Memory B cell (primary cell): ENCODE measurements around the gene INTS1.

ENCODE experiments used
- ATAC-seq: fragments of 150-1000 bp; cut with Tn5 transposase; 2 replicates; pipeline ENCODE4 v1.10.0; 2021; ENCODE audit warnings: low read depth, mild to moderate bottlenecking, moderate library complexity
- DNase-seq, 2 donors: peaks; one replicate each; pipeline ENCODE4 v3.0.0; 2022; ENCODE audit warnings: low spot score in 2 of 2
- H3K27ac Mint-ChIP-seq: one replicate; pipeline ENCODE4 v1.8.0; 2022; ENCODE audit warnings: mild to moderate bottlenecking, moderate library complexity, mixed read lengths
- H3K27me3 Mint-ChIP-seq: one replicate; pipeline ENCODE4 v1.8.0; 2022; ENCODE audit warnings: mixed read lengths
- H3K36me3 Mint-ChIP-seq: one replicate; pipeline ENCODE4 v1.8.0; 2022; ENCODE audit warnings: mild to moderate bottlenecking, mixed read lengths
- H3K4me1 Mint-ChIP-seq: one replicate; pipeline ENCODE4 v1.8.0; 2022; ENCODE audit warnings: mixed read lengths
- H3K4me3 Mint-ChIP-seq: one replicate; pipeline ENCODE4 v1.8.0; 2022; ENCODE audit warnings: mild to moderate bottlenecking, moderate library complexity, mixed read lengths
- H3K9me3 Mint-ChIP-seq: one replicate; pipeline ENCODE4 v1.8.0; 2022; ENCODE audit warnings: mixed read lengths

The INTS1 gene

DNA sequence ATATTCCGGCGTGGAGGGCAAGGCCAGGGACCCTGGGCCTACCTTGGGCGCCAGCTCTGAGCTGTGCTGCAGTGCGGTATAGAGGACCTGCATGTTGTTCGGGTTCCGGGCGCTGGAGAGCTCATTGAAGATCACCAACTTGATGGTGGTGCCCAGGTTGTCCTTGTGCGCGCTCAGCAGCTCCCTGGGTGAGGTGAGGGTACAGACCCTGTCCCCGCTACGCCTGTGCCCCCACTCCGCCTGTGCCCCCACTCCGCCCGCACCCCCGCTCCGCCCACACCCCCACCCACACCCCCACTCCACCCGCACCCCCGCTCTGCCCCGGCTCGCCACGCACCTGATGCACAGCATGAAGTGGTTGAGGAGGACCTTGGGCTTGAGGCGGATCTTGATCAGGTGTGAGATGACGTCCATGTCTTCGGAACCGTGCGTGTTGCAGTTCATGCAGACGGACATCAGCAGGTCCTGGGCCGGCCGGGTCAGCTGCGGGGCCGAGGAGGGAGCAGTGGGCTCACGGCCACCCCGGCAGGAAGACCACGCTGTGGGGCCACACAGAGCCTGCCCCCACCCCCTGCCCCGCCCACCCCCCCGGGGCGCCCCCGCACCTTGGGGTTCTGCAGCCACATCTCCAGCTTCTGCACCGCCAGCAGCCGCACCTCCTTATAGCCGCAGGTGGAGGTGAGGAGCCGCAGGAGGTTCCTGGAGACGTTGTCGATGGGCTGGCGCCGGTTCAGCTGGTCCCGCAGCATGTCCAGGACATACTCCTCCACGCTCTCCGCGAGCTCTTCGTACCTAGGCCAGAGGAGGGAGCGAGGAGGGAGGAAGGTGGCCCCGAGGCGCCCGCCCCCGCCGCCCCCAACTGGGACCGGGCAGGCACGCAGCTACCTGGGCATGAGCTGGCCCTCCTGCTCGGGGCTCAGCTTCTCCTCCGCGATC lies 5.6 kb downstream of the INTS1 start:
- Mint-ChIP-seq H3K27me3 (no peaks in the 10 kb centered on the region), H3K9me3 (no peaks in the 10 kb centered on the region), H3K4me3 (no peak overlapping the region), H3K27ac (no peak overlapping the region), H3K4me1 (peaks cover 8% of the 10 kb centered on the region), H3K36me3 (peaks cover 16% of the 10 kb centered on the region)
- no peak for ATAC-seq
- no peak for DNase-seq

GRCh38 chr7:1497293-1497927 lies 6.8 kb downstream of the INTS1 start:
- ATAC-seq (no peak), DNase-seq (no peak)
- H3K9me3 Mint-ChIP-seq: no peaks in the 10 kb centered on the region
- peaks cover 3% of the 10 kb centered on the region for H3K4me1 Mint-ChIP-seq
- H3K36me3 Mint-ChIP-seq: peaks cover 18% of the 10 kb centered on the region
- no peak overlapping the region for H3K27ac Mint-ChIP-seq
- H3K27me3 Mint-ChIP-seq: no peaks in the 10 kb centered on the region
- H3K4me3 Mint-ChIP-seq: no peak overlapping the region

- H3K4me3 Mint-ChIP-seq: no peak overlapping the region
- H3K36me3 Mint-ChIP-seq: peaks cover 22% of the 10 kb centered on the region
- no peaks in the 10 kb centered on the region for H3K27me3 Mint-ChIP-seq
- H3K27ac Mint-ChIP-seq: no peak overlapping the region
- H3K9me3 Mint-ChIP-seq: no peaks in the 10 kb centered on the region
- DNase-seq (no peak), ATAC-seq (no peak)
- H3K4me1 Mint-ChIP-seq: peaks cover 1% of the 10 kb centered on the region
Measured at GRCh38 chr7:1496531-1497292, 7.5 kb downstream of the INTS1 start.

DNA sequence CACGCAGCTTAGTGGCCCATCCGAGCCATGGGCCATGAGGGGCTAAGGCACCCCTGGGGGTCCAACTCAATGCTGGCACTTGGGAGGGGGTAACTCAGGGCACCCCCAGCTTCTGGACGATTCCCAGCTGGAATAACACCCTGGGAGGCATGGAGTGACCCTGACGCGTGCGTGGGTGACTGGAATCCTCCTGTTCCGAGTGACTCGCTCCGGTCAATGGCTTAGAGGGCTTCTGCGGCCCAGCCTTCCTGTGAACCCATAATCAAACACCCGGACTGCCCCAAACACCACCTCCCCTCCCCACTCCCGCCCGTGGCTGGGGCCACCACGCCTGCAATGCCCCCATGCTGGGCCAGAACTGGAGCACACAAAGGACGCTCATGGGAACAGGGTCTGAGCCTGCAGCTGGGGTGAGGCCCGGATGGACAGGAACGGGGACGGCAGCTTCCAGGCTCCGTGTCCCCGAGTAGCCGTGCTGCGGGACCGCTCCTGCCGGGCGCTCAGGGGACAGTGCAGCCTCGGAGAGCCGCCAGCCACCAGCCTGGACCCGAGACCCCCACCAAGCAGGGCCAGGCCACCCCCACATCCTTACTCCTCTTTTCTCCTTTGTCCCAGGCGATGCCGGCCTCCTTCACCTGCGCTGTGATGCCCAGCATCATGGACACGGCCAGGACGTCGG lies 8.5 kb downstream of the INTS1 start:
- Mint-ChIP-seq H3K9me3 (no peaks in the 10 kb centered on the region), H3K27ac (no peak overlapping the region), H3K4me3 (no peak overlapping the region), H3K27me3 (no peaks in the 10 kb centered on the region), H3K4me1 (no peaks in the 10 kb centered on the region), H3K36me3 (peaks cover 21% of the 10 kb centered on the region)
- no peak for ATAC-seq
- DNase-seq: no peak

GRCh38 chr7:1494866-1495563 lies 9.2 kb downstream of the INTS1 start:
- peaks cover 17% of the 10 kb centered on the region for H3K36me3 Mint-ChIP-seq

DNA sequence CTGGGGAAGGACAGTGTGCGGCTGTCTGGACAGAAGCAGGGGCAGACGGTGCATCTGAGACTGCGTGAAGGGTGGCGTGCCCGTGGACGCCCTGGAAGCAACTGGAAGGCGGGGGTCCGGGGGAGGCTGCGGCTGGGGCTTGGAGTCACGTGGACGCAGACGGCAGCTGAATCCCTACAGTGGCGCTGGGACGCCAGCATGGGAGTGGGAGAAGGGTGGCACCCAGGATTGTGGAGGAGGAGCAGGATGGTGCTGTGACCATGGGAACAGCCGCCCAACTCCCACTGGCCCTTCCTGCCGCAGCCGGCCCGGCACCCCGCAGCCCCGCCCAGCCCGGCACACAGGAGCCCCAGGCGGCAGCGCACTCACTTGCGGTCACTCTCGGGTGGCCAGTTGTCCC lies 9.7 kb downstream of the INTS1 start:
- H3K4me1 Mint-ChIP-seq: no peaks in the 10 kb centered on the region
- DNase-seq (no peak), ATAC-seq (no peak)
- H3K27ac Mint-ChIP-seq: no peak overlapping the region
- peaks cover 18% of the 10 kb centered on the region for H3K36me3 Mint-ChIP-seq
- H3K9me3 Mint-ChIP-seq: no peaks in the 10 kb centered on the region
- H3K27me3 Mint-ChIP-seq: no peaks in the 10 kb centered on the region
- no peak overlapping the region for H3K4me3 Mint-ChIP-seq

More at GRCh38 chr7:1494866-1495563, 9.2 kb downstream of the INTS1 start:
- no peaks in the 10 kb centered on the region for H3K27me3 Mint-ChIP-seq
- no peaks in the 10 kb centered on the region for H3K4me1 Mint-ChIP-seq
- H3K27ac Mint-ChIP-seq: no peak overlapping the region
- no peak for DNase-seq
- no peak for ATAC-seq
- no peaks in the 10 kb centered on the region for H3K9me3 Mint-ChIP-seq
- no peak overlapping the region for H3K4me3 Mint-ChIP-seq

- no peaks in the 10 kb centered on the region for H3K9me3 Mint-ChIP-seq
- H3K4me1 Mint-ChIP-seq: no peaks in the 10 kb centered on the region
- H3K36me3 Mint-ChIP-seq: peaks cover 23% of the 10 kb centered on the region
- DNase-seq (no peak), ATAC-seq (no peak)
- no peak overlapping the region for H3K4me3 Mint-ChIP-seq
- no peaks in the 10 kb centered on the region for H3K27me3 Mint-ChIP-seq
- H3K27ac Mint-ChIP-seq: no peak overlapping the region
Measured at GRCh38 chr7:1493571-1493970, 10.6 kb downstream of the INTS1 start.

DNA sequence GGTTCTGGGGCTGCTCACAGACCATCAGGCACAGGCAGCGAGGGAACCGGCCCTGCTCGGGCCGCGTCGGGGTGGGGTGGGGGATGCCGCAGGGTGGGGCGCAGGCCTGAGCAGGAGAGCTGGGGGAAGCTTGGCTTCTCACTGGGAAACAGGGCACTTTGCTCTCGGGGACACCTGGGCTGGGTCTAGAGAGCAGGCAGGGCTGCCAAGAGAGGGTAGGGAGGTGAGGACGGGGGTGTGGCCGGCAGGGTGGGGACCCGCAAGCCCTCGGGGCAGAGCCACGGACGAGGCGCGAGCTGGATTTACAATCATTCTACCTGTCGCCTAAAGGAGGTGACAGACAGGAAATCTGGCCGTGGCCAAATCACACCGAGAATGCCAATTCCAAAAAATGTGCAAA lies 11.1 kb downstream of the INTS1 start:
- no peak overlapping the region for H3K4me3 Mint-ChIP-seq
- DNase-seq (no peak), ATAC-seq (no peak)
- H3K27ac Mint-ChIP-seq: no peak overlapping the region
- H3K9me3 Mint-ChIP-seq: no peaks in the 10 kb centered on the region
- H3K27me3 Mint-ChIP-seq: no peaks in the 10 kb centered on the region
- H3K4me1 Mint-ChIP-seq: no peaks in the 10 kb centered on the region
- H3K36me3 Mint-ChIP-seq: peaks cover 27% of the 10 kb centered on the region

GRCh38 chr7:1492640-1493039 lies 11.5 kb downstream of the INTS1 start:
- H3K4me1 Mint-ChIP-seq: no peaks in the 10 kb centered on the region
- H3K4me3 Mint-ChIP-seq: no peak overlapping the region
- H3K27ac Mint-ChIP-seq: no peak overlapping the region
- no peaks in the 10 kb centered on the region for H3K27me3 Mint-ChIP-seq
- peaks cover 28% of the 10 kb centered on the region for H3K36me3 Mint-ChIP-seq
- no peak for DNase-seq
- H3K9me3 Mint-ChIP-seq: no peaks in the 10 kb centered on the region
- ATAC-seq: no peak

GRCh38 chr7:1492221-1492620 lies 12.0 kb downstream of the INTS1 start:
- no peak for ATAC-seq
- no peaks in the 10 kb centered on the region for H3K27me3 Mint-ChIP-seq
- H3K4me1 Mint-ChIP-seq: no peaks in the 10 kb centered on the region
- no peaks in the 10 kb centered on the region for H3K9me3 Mint-ChIP-seq
- H3K27ac Mint-ChIP-seq: no peak overlapping the region
- no peak for DNase-seq
- no peak overlapping the region for H3K4me3 Mint-ChIP-seq
- H3K36me3 Mint-ChIP-seq: peaks cover 28% of the 10 kb centered on the region

GRCh38 chr7:1490837-1491236 lies 13.4 kb downstream of the INTS1 start:
- H3K36me3 Mint-ChIP-seq: peaks cover 26% of the 10 kb centered on the region
- H3K4me3 Mint-ChIP-seq: no peak overlapping the region
- H3K27ac Mint-ChIP-seq: no peak overlapping the region

GRCh38 chr7:1489336-1489735 lies 14.9 kb downstream of the INTS1 start:
- Mint-ChIP-seq H3K4me3 (no peak overlapping the region), H3K4me1 (no peaks in the 10 kb centered on the region), H3K36me3 (peaks cover 30% of the 10 kb centered on the region), H3K27ac (no peak overlapping the region), H3K9me3 (no peaks in the 10 kb centered on the region), H3K27me3 (no peaks in the 10 kb centered on the region)
- ATAC-seq (no peak), DNase-seq (no peak)

More at GRCh38 chr7:1490837-1491236, 13.4 kb downstream of the INTS1 start:
- H3K9me3 Mint-ChIP-seq: no peaks in the 10 kb centered on the region
- DNase-seq (no peak), ATAC-seq (no peak)
- H3K27me3 Mint-ChIP-seq: no peaks in the 10 kb centered on the region
- no peaks in the 10 kb centered on the region for H3K4me1 Mint-ChIP-seq

- no peak overlapping the region for H3K27ac Mint-ChIP-seq
- DNase-seq (no peak), ATAC-seq (no peak)
- no peaks in the 10 kb centered on the region for H3K27me3 Mint-ChIP-seq
- no peaks in the 10 kb centered on the region for H3K4me1 Mint-ChIP-seq
- H3K4me3 Mint-ChIP-seq: no peak overlapping the region
- H3K36me3 Mint-ChIP-seq: peaks cover 33% of the 10 kb centered on the region
- no peaks in the 10 kb centered on the region for H3K9me3 Mint-ChIP-seq
Measured at GRCh38 chr7:1488016-1488415, 16.2 kb downstream of the INTS1 start.
